Activated CD4-positive, alpha-beta T cell treated with anti-CD3 and anti-CD28 coated beads for 36 hours (primary cell): ENCODE measurements around the gene OSTF1. TPM values are rescaled to one million over a fixed set of nuclear protein-coding genes. Genes with fewer than 3 reads are reported as not detected.
A peak's percentile ranks its signal among the peaks of the same experiment; 100 is the strongest.

Source experiments
- ATAC-seq: fragments of 200-7000 bp; cut with Tn5 transposase; one replicate; pipeline ENCODE4 v1.10.0; 2021; ENCODE audit warnings: mild to moderate bottlenecking, moderate library complexity
- CTCF ChIA-PET: fragments of 350-600 bp; sonication (Branson Sonifier 250); formaldehyde crosslinking; loops from one replicate; lab custom pipeline; 2021; ENCODE audit warnings: antibody characterized with exemption; lab: Charles Lee
- POLR2A ChIA-PET: fragments of 350-600 bp; sonication (Branson Sonifier 250); formaldehyde crosslinking; loops from one replicate; lab custom pipeline; 2021; ENCODE audit warnings: antibody characterized with exemption, inconsistent platforms; lab: Charles Lee
- DNase-seq: peaks from one replicate; pipeline ENCODE4 v3.0.0-alpha.2; 2020
- H3K27ac Mint-ChIP-seq: one replicate; pipeline ENCODE4 v1.8.0; 2021; ENCODE audit warnings: mixed read lengths
- H3K27me3 Mint-ChIP-seq: one replicate; pipeline ENCODE4 v1.8.0; 2021; ENCODE audit warnings: mixed read lengths
- H3K36me3 Mint-ChIP-seq: one replicate; pipeline ENCODE4 v1.8.0; 2021; ENCODE audit warnings: low read depth, mixed read lengths
- H3K4me1 Mint-ChIP-seq: one replicate; pipeline ENCODE4 v1.8.0; 2021; ENCODE audit warnings: mixed read lengths
- H3K4me3 Mint-ChIP-seq: one replicate; pipeline ENCODE4 v1.8.0; 2021; ENCODE audit warnings: mild to moderate bottlenecking, moderate library complexity, mixed read lengths
- H3K9me3 Mint-ChIP-seq: one replicate; pipeline ENCODE4 v1.8.0; 2021; ENCODE audit warnings: low read depth, mixed read lengths
- intact Hi-C, 2 experiments: fragments of 100-400 bp; cut with DNase I in 1 of 2; cut with micrococcal nuclease in 1 of 2; formaldehyde crosslinking; loops; one replicate each; pipeline versions ENCODE4 v1.14.2 to v1.15.1; 2022 to 2024; cut with DNase I, micrococcal nuclease
- total RNA-seq, 2 experiments: library from RNA; stranded (reverse); gene quantifications; one replicate each; pipeline ENCODE4 v1.2.3, GENCODE V29; 2021

OSTF1 gene
- total RNA-seq, 2 experiments from 2014 or later, result 72.6 to 85.5 TPM

GRCh38 chr9:75084081-75084672 lies 4.1 kb upstream of the OSTF1 start:
- H3K4me1 Mint-ChIP-seq, result peaks cover 36% of the 10 kb centered on the region
- peaks cover 12% of the 10 kb centered on the region for H3K36me3 Mint-ChIP-seq
- no peak overlapping the region for H3K27ac Mint-ChIP-seq
- no peak for DNase-seq
- H3K9me3 Mint-ChIP-seq, result no peaks in the 10 kb centered on the region
- ATAC-seq, result no peak
- H3K27me3 Mint-ChIP-seq, result no peaks in the 10 kb centered on the region
- intact Hi-C loops, result loop anchor here in 1 of 2 experiments (10.0 kb wide), 1 partner anchor 1311 kb away; the partner anchor contains the start of gene RFK
- H3K4me3 Mint-ChIP-seq, result no peak overlapping the region
- POLR2A ChIA-PET, result interaction anchor here (0.6 kb wide), 1 partner anchor 65 kb away, joined by 7 read pairs; no protein-coding TSS in a partner anchor
- CTCF ChIA-PET, result interaction anchor here (0.6 to 2.2 kb wide), 4 partner anchors 8 to 1662 kb away, joined by 3 to 12 read pairs (median 7); no protein-coding TSS in a partner anchor

- ChIA-PET CTCF (interaction anchor here (0.6 to 2.4 kb wide), 9 partner anchors 10 to 312 kb away, joined by 3 to 11 read pairs (median 6); partner anchors contain the start of genes C9orf40 and CARNMT1), POLR2A (interaction anchor here (1.9 to 3.6 kb wide), 2 partner anchors 14 to 58 kb away, joined by 5 to 22 read pairs; partner anchors contain the start of gene CARNMT1)
- peak overlapping the region; percentile 96 for H3K4me3 Mint-ChIP-seq
- peaks cover 48% of the 10 kb centered on the region for H3K4me1 Mint-ChIP-seq
- ATAC-seq, result no peak
- no peaks in the 10 kb centered on the region for H3K27me3 Mint-ChIP-seq
- peaks cover 10% of the 10 kb centered on the region for H3K36me3 Mint-ChIP-seq
- intact Hi-C loops, result loop anchor here (5.0 to 10.0 kb wide), 5 partner anchors 42 to 1953 kb away; partner anchors contain the start of genes ANXA1 (in 1 of the 2) and RFK (in 1 of the 2)
- no peak for DNase-seq
- H3K9me3 Mint-ChIP-seq, result no peaks in the 10 kb centered on the region
- H3K27ac Mint-ChIP-seq, result peak overlapping the region; percentile 59
Observed at GRCh38 chr9:75085640-75086039, 2.7 kb upstream of the OSTF1 start.

- POLR2A ChIA-PET, result interaction anchor here (0.7 to 3.6 kb wide), 4 partner anchors 15 to 83 kb away, joined by 3 to 22 read pairs (median 5); partner anchors contain the start of gene CARNMT1
- CTCF ChIA-PET, result interaction anchor here (0.6 to 2.4 kb wide), 15 partner anchors 11 to 314 kb away, joined by 3 to 11 read pairs (median 4); partner anchors contain the start of genes C9orf40 and CARNMT1
- Mint-ChIP-seq H3K9me3 (no peaks in the 10 kb centered on the region), H3K27ac (peak overlapping the region; percentile 97), H3K27me3 (no peaks in the 10 kb centered on the region), H3K4me1 (peaks cover 57% of the 10 kb centered on the region), H3K4me3 (peak overlapping the region; percentile 96), H3K36me3 (peaks cover 11% of the 10 kb centered on the region)
- intact Hi-C loops, result loop anchor here (5.0 to 10.0 kb wide), 5 partner anchors 41 to 1954 kb away; partner anchors contain the start of genes ANXA1 (in 1 of the 2) and RFK (in 1 of the 2)
- no peak for ATAC-seq
- DNase-seq, result peak; percentile 42
Observed at GRCh38 chr9:75086541-75087288, 1.6 kb upstream of the OSTF1 start.

- Mint-ChIP-seq H3K9me3 (no peaks in the 10 kb centered on the region), H3K4me3 (peak overlapping the region; percentile 96)
Observed at GRCh38 chr9:75087289-75087823, 958 bp upstream of the OSTF1 start.

GRCh38 chr9:75088646-75089372 lies 495 bp downstream of the OSTF1 start:
- ChIA-PET POLR2A (interaction anchor here (0.8 to 3.6 kb wide), 5 partner anchors 60 to 1306 kb away, joined by 3 to 22 read pairs (median 4); partner anchors contain the start of genes C9orf40, CARNMT1 and RFK), CTCF (interaction anchor here (0.6 to 1.8 kb wide), 7 partner anchors 13 to 834 kb away, joined by 3 to 11 read pairs (median 6); partner anchors contain the start of genes C9orf40 and CARNMT1)
- DNase-seq (peak; percentile 71), ATAC-seq (peak; percentile 15)
- Mint-ChIP-seq H3K9me3 (no peaks in the 10 kb centered on the region), H3K4me3 (peak overlapping the region; percentile 85), H3K36me3 (peaks cover 11% of the 10 kb centered on the region), H3K27ac (peak overlapping the region; percentile 93), H3K27me3 (no peaks in the 10 kb centered on the region), H3K4me1 (peaks cover 66% of the 10 kb centered on the region)
- intact Hi-C loops, result loop anchor here (1.0 to 10.0 kb wide), 14 partner anchors 28 to 1957 kb away; partner anchors contain the start of genes C9orf40 (in 2 of the 2), RFK (in 2 of the 2), ANXA1 (in 1 of the 2) and CARNMT1 (in 1 of the 2)

More at GRCh38 chr9:75087289-75087823, 958 bp upstream of the OSTF1 start:
- DNase-seq (peak; percentile 69), ATAC-seq (no peak)
- H3K36me3 Mint-ChIP-seq, result peaks cover 11% of the 10 kb centered on the region
- ChIA-PET CTCF (interaction anchor here (0.6 to 2.4 kb wide), 12 partner anchors 11 to 314 kb away, joined by 3 to 11 read pairs (median 6); partner anchors contain the start of genes C9orf40 and CARNMT1), POLR2A (interaction anchor here (0.7 to 3.6 kb wide), 7 partner anchors 16 to 1307 kb away, joined by 3 to 22 read pairs (median 4); partner anchors contain the start of genes C9orf40, CARNMT1 and RFK)
- H3K4me1 Mint-ChIP-seq, result peaks cover 62% of the 10 kb centered on the region
- H3K27ac Mint-ChIP-seq, result peak overlapping the region; percentile 97
- no peaks in the 10 kb centered on the region for H3K27me3 Mint-ChIP-seq
- intact Hi-C loops, result loop anchor here (5.0 to 10.0 kb wide), 5 partner anchors 40 to 1955 kb away; partner anchors contain the start of genes ANXA1 (in 1 of the 2) and RFK (in 1 of the 2)

- POLR2A ChIA-PET, result interaction anchor here (3.6 kb wide), 1 partner anchor 62 kb away, joined by 22 read pairs; the partner anchor contains the start of gene CARNMT1
- Mint-ChIP-seq H3K27me3 (no peaks in the 10 kb centered on the region), H3K9me3 (no peaks in the 10 kb centered on the region), H3K27ac (peak overlapping the region; percentile 93), H3K4me3 (peak overlapping the region; percentile 85), H3K4me1 (peaks cover 68% of the 10 kb centered on the region), H3K36me3 (peaks cover 11% of the 10 kb centered on the region)
- intact Hi-C loops, result loop anchor here (1.0 to 10.0 kb wide), 11 partner anchors 27 to 1957 kb away; partner anchors contain the start of genes RFK (in 2 of the 2), ANXA1 (in 1 of the 2) and PCSK5 (in 1 of the 2)
- CTCF ChIA-PET, result interaction anchor here (0.6 to 0.7 kb wide), 2 partner anchors 14 to 833 kb away, joined by 3 read pairs; no protein-coding TSS in a partner anchor
- DNase-seq (no peak), ATAC-seq (no peak)
Observed at GRCh38 chr9:75089373-75089766, 1.1 kb downstream of the OSTF1 start.

GRCh38 chr9:75090579-75090978 lies 2.3 kb downstream of the OSTF1 start:
- POLR2A ChIA-PET, result no interaction called here
- H3K4me3 Mint-ChIP-seq, result peak overlapping the region; percentile 85
- H3K27ac Mint-ChIP-seq, result peak overlapping the region; percentile 67
- no peak for ATAC-seq
- no peaks in the 10 kb centered on the region for H3K9me3 Mint-ChIP-seq
- H3K4me1 Mint-ChIP-seq, result peaks cover 70% of the 10 kb centered on the region
- no peaks in the 10 kb centered on the region for H3K27me3 Mint-ChIP-seq
- CTCF ChIA-PET, result interaction anchor here (0.9 kb wide), 1 partner anchor 11 kb away, joined by 3 read pairs; no protein-coding TSS in a partner anchor
- intact Hi-C loops, result no loop called here
- H3K36me3 Mint-ChIP-seq, result peaks cover 11% of the 10 kb centered on the region
- no peak for DNase-seq

GRCh38 chr9:75092766-75093165 lies 4.5 kb downstream of the OSTF1 start:
- Mint-ChIP-seq H3K36me3 (peaks cover 13% of the 10 kb centered on the region), H3K27me3 (no peaks in the 10 kb centered on the region), H3K9me3 (no peaks in the 10 kb centered on the region), H3K4me3 (peak overlapping the region; percentile 31), H3K4me1 (peaks cover 64% of the 10 kb centered on the region), H3K27ac (no peak overlapping the region)
- intact Hi-C loops, result no loop called here
- DNase-seq, result no peak
- POLR2A ChIA-PET, result no interaction called here
- no peak for ATAC-seq
- CTCF ChIA-PET, result interaction anchor here (0.8 to 1.8 kb wide), 3 partner anchors 14 to 94 kb away, joined by 5 to 7 read pairs (median 5); no protein-coding TSS in a partner anchor

- intact Hi-C loops, result no loop called here
- Mint-ChIP-seq H3K27ac (no peak overlapping the region), H3K9me3 (no peaks in the 10 kb centered on the region), H3K4me1 (peaks cover 62% of the 10 kb centered on the region), H3K27me3 (no peaks in the 10 kb centered on the region), H3K36me3 (peaks cover 18% of the 10 kb centered on the region), H3K4me3 (no peak overlapping the region)
- ATAC-seq, result no peak
- CTCF ChIA-PET, result no interaction called here
- DNase-seq, result no peak
- POLR2A ChIA-PET, result no interaction called here
Observed at GRCh38 chr9:75096796-75097195, 8.5 kb downstream of the OSTF1 start.
